Measurements from ENCODE around the gene SSU72.
"Not testable (repeated sequence)": the region's sequence is repeated elsewhere in the genome, so short reads cannot be mapped to it uniquely, and the experiment has no call there.

SSU72 gene

GRCh38 chr1:1537626-1538250, 36.9 kb downstream of the SSU72 start:
- in situ Hi-C loops (cut with HindIII; ENCODE audit: low pct_ligation_motif_present, low pct_unique_long_range_greater_than_20kb, low sequenced_read_pairs) = no loop called here
- DNase-seq = no peak

- in situ Hi-C loops (cut with HindIII; ENCODE audit: low pct_ligation_motif_present, low pct_unique_long_range_greater_than_20kb, low sequenced_read_pairs) = no loop called here
- DNase-seq = no peak
Measured at GRCh38 chr1:1536938-1537546, 37.6 kb downstream of the SSU72 start.

GRCh38 chr1:1536019-1536937, 38.4 kb downstream of the SSU72 start:
- in situ Hi-C loops (cut with HindIII; ENCODE audit: low pct_ligation_motif_present, low pct_unique_long_range_greater_than_20kb, low sequenced_read_pairs) = no loop called here
- DNase-seq = no peak

- DNase-seq = no peak
- in situ Hi-C loops (cut with HindIII; ENCODE audit: low pct_ligation_motif_present, low pct_unique_long_range_greater_than_20kb, low sequenced_read_pairs) = no loop called here
Measured at GRCh38 chr1:1535201-1536018, 39.3 kb downstream of the SSU72 start.

- in situ Hi-C loops (cut with HindIII; ENCODE audit: low pct_ligation_motif_present, low pct_unique_long_range_greater_than_20kb, low sequenced_read_pairs) = no loop called here
- no peak for DNase-seq
Measured at GRCh38 chr1:1534401-1535154, 40.1 kb downstream of the SSU72 start.

- DNase-seq; in situ Hi-C loops (cut with HindIII; ENCODE audit: low pct_ligation_motif_present, low pct_unique_long_range_greater_than_20kb, low sequenced_read_pairs): not testable (repeated sequence)
Measured at GRCh38 chr1:1533894-1534291, 40.8 kb downstream of the SSU72 start.

- DNase-seq; in situ Hi-C loops (cut with HindIII; ENCODE audit: low pct_ligation_motif_present, low pct_unique_long_range_greater_than_20kb, low sequenced_read_pairs): not testable (repeated sequence)
Measured at GRCh38 chr1:1533176-1533893, 41.3 kb downstream of the SSU72 start.

GRCh38 chr1:1531947-1532346, 42.7 kb downstream of the SSU72 start:
- no peak for DNase-seq
- in situ Hi-C loops (cut with HindIII; ENCODE audit: low pct_ligation_motif_present, low pct_unique_long_range_greater_than_20kb, low sequenced_read_pairs) = no loop called here

GRCh38 chr1:1529936-1530335, 44.7 kb downstream of the SSU72 start:
- DNase-seq = no peak

GRCh38 chr1:1529321-1529720, 45.3 kb downstream of the SSU72 start:
- no peak for DNase-seq
- in situ Hi-C loops (cut with HindIII; ENCODE audit: low pct_ligation_motif_present, low pct_unique_long_range_greater_than_20kb, low sequenced_read_pairs) = no loop called here

More at GRCh38 chr1:1529936-1530335, 44.7 kb downstream of the SSU72 start:
- in situ Hi-C loops (cut with HindIII; ENCODE audit: low pct_ligation_motif_present, low pct_unique_long_range_greater_than_20kb, low sequenced_read_pairs) = no loop called here

GRCh38 chr1:1528301-1529267, 46.1 kb downstream of the SSU72 start:
- in situ Hi-C loops (cut with HindIII; ENCODE audit: low pct_ligation_motif_present, low pct_unique_long_range_greater_than_20kb, low sequenced_read_pairs) = no loop called here

GRCh38 chr1:1527092-1527816, 47.4 kb downstream of the SSU72 start:
- in situ Hi-C loops (cut with HindIII; ENCODE audit: low pct_ligation_motif_present, low pct_unique_long_range_greater_than_20kb, low sequenced_read_pairs) = no loop called here
- DNase-seq = no peak

More at GRCh38 chr1:1528301-1529267, 46.1 kb downstream of the SSU72 start:
- no peak for DNase-seq

- DNase-seq; in situ Hi-C loops (cut with HindIII; ENCODE audit: low pct_ligation_motif_present, low pct_unique_long_range_greater_than_20kb, low sequenced_read_pairs): not testable (repeated sequence)
Measured at GRCh38 chr1:1526476-1526875, 48.2 kb downstream of the SSU72 start.

- in situ Hi-C loops (cut with HindIII; ENCODE audit: low pct_ligation_motif_present, low pct_unique_long_range_greater_than_20kb, low sequenced_read_pairs); DNase-seq: not testable (repeated sequence)
Measured at GRCh38 chr1:1524750-1525383, 49.8 kb downstream of the SSU72 start.

- DNase-seq; in situ Hi-C loops (cut with HindIII; ENCODE audit: low pct_ligation_motif_present, low pct_unique_long_range_greater_than_20kb, low sequenced_read_pairs): not testable (repeated sequence)
Measured at GRCh38 chr1:1523651-1524050, 51.0 kb downstream of the SSU72 start.

Measured in ACHN (cell line).